Neutrophil (primary cell): ENCODE data around the gene MCRIP2.
"Not testable (repeated sequence)": the region's sequence is repeated elsewhere in the genome, so short reads cannot be mapped to it uniquely, and the experiment has no call there.

Experiments used
- H3K27ac ChIP-seq: fragments of 200-600 bp; sonication (generic); 2 replicates; pipeline ENCODE4 v1.5.1; 2016; ENCODE audit warnings: mild to moderate bottlenecking, moderate library complexity
- H3K27me3 ChIP-seq: fragments of 200-600 bp; sonication (generic); 2 replicates; pipeline ENCODE4 v1.6.0; 2016; ENCODE audit warnings: mild to moderate bottlenecking
- H3K36me3 ChIP-seq: fragments of 200-600 bp; sonication (generic); 2 replicates; pipeline ENCODE4 v1.5.1; 2017
- H3K4me1 ChIP-seq, 2 experiments: fragments of 200-600 bp in 1 of 2; sonication (generic) in 1 of 2; 1 replicate in 1 of 2; 2 replicates in 1 of 2; pipeline versions ENCODE4 v1.5.1 to v1.6.1; 2013 to 2016; ENCODE audit warnings: low read depth in 1 of 2, low read length in 1 of 2, mild to moderate bottlenecking in 1 of 2, moderate library complexity in 1 of 2; ENCODE audit not compliant: control insufficient read depth in 1 of 2, insufficient read depth in 1 of 2
- H3K4me3 ChIP-seq, 2 experiments: fragments of 200-600 bp in 1 of 2; sonication (generic) in 1 of 2; 1 replicate in 1 of 2; 2 replicates in 1 of 2; pipeline ENCODE4 v1.5.1; 2013 to 2016; ENCODE audit warnings: low read depth in 1 of 2, low read length in 1 of 2, mild to moderate bottlenecking in 1 of 2, moderate library complexity in 1 of 2
- H3K9me3 ChIP-seq: fragments of 200-600 bp; sonication (generic); 2 replicates; pipeline ENCODE4 v1.5.1; 2016
- CTCF ChIP-seq: fragments of 200-600 bp; sonication (generic); IDR thresholded peaks from 2 replicates; pipeline ENCODE4 v1.5.1; 2016; ENCODE audit warnings: antibody characterized with exemption

MCRIP2 gene

GRCh38 chr16:686459-687260 is 45.0 kb downstream of the MCRIP2 start:
- TF ChIP-seq CTCF, result no peak
- Histone ChIP-seq H3K4me1 (peaks cover 30 to 43% of the 10 kb centered on the region in 2 experiments), H3K27ac (no peak overlapping the region), H3K36me3 (peaks cover 19% of the 10 kb centered on the region), H3K9me3 (no peaks in the 10 kb centered on the region), H3K27me3 (peaks cover 11% of the 10 kb centered on the region), H3K4me3 (no peak overlapping the region)

- Histone ChIP-seq H3K9me3 (no peaks in the 10 kb centered on the region), H3K4me1 (peaks cover 27 to 37% of the 10 kb centered on the region in 2 experiments), H3K27me3 (peaks cover 19% of the 10 kb centered on the region), H3K4me3 (no peak overlapping the region), H3K36me3 (peaks cover 10% of the 10 kb centered on the region), H3K27ac (no peak overlapping the region)
- TF ChIP-seq CTCF, result no peak
Observed at GRCh38 chr16:687499-687898, 45.9 kb downstream of the MCRIP2 start.

DNA sequence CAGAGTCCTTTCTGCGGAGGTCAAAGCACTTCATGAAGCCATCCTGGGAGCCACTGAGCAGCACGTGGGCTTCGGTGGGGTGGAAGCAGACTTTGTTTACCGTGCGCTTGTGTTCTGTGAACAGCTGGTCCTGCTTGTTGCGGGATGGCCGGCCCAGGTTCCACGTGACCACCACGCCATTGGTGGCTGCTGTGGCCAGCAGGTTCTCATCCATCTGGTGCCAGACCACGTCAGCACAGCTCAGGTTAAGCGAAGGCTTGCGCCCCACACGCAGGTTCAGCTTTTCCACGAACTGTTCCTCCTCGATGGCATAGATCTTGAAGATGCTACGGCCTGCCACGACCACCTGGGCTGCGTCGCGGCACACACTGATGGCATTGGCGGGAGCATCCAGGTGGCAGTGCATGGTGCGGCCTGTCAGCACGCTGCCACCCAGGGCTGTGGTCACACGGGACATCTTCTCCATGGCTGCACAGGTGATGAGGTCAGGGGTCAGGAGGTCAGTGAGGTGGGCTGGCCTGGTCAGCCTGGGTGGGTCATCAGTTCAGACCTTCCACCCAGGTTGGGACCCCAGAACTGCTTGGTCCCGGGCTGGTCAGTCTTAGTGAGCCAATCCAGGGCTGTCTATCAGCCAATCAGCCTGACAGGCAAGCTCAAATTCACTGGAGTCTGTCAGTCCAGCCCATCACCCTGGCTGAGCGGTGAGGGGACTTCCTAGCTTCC is 47.7 kb downstream of the MCRIP2 start:
- Histone ChIP-seq H3K36me3 (peaks cover 6% of the 10 kb centered on the region), H3K9me3 (no peaks in the 10 kb centered on the region), H3K4me1 (peaks cover 17 to 30% of the 10 kb centered on the region in 2 experiments), H3K4me3 (peak overlapping the region; percentile 76 to 85), H3K27me3 (peaks cover 38% of the 10 kb centered on the region), H3K27ac (peak overlapping the region; percentile 80)
- no peak for TF ChIP-seq CTCF

DNA sequence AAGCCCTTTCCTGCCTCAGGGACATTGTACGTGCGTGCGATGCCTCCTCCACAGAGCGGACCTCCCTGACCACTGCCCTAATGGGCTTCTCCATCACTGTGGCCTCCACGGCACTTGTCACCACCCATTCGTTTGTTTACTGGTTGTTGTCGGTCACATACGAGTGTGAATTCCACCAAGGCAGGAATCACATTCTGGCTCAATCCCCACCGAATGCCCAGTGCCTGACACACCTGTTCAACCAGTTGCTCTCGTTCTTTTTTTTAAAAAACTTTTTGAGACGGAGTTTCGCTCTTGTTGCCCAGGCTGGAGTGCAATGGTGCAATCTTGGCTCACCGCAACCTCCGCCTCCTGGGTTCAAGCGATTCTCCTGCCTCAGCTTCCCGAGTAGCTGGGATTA is 49.6 kb downstream of the MCRIP2 start:
- peaks cover 18 to 31% of the 10 kb centered on the region in 2 experiments for H3K4me1 ChIP-seq
- peaks cover 57% of the 10 kb centered on the region for H3K27me3 ChIP-seq
- H3K9me3 ChIP-seq, H3K27ac ChIP-seq, H3K36me3 ChIP-seq, H3K4me3 ChIP-seq: not testable (repeated sequence)

GRCh38 chr16:692356-693108 is 50.9 kb downstream of the MCRIP2 start:
- no peak overlapping the region for H3K4me3 ChIP-seq
- H3K27ac ChIP-seq, result no peak overlapping the region
- no peak for TF ChIP-seq CTCF
- H3K4me1 ChIP-seq, result peaks cover 18 to 31% of the 10 kb centered on the region in 2 experiments
- H3K27me3 ChIP-seq, result peaks cover 70% of the 10 kb centered on the region
- no peaks in the 10 kb centered on the region for H3K9me3 ChIP-seq
- H3K36me3 ChIP-seq, result no peaks in the 10 kb centered on the region
